ENCODE data around the gene MRPL12.

Gene MRPL12

GRCh38 chr17:81741594-81742452 lies 38.7 kb downstream of the MRPL12 start:
- DNase-seq, result no peak
